ENCODE results near the gene CADPS2.

DNA sequence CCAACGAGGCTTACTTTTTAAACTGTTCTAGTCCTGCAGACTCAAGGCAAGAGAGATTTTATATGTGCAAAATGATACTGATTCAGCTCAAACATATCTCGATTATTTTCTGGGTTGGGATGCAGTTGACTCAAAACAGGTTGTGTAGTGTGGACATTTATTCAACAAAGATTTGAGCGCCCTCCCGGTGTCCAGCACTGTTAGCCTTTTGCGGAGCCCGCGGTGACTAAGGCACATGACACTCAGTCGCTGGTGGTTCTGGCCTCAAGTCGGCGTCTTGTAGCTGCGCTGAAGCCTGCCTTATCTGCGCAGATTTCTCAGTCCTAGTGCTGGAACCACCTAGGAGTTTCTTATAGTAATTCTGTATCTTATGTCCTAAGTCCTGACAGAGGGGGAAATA is 938 bp upstream of the CADPS2 start:
- TF ChIP-seq, protein P1, sequence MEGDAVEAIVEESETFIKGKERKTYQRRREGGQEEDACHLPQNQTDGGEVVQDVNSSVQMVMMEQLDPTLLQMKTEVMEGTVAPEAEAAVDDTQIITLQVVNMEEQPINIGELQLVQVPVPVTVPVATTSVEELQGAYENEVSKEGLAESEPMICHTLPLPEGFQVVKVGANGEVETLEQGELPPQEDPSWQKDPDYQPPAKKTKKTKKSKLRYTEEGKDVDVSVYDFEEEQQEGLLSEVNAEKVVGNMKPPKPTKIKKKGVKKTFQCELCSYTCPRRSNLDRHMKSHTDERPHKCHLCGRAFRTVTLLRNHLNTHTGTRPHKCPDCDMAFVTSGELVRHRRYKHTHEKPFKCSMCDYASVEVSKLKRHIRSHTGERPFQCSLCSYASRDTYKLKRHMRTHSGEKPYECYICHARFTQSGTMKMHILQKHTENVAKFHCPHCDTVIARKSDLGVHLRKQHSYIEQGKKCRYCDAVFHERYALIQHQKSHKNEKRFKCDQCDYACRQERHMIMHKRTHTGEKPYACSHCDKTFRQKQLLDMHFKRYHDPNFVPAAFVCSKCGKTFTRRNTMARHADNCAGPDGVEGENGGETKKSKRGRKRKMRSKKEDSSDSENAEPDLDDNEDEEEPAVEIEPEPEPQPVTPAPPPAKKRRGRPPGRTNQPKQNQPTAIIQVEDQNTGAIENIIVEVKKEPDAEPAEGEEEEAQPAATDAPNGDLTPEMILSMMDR (optimal IDR thresholded peaks at IDR 0.05 in 1 of 3, IDR thresholded peaks at IDR 0.05 in 1 of 3, conservative IDR thresholded peaks at IDR 0.05 in 1 of 3; ENCODE audit: extremely low read depth in 1 of 3, insufficient read depth in 2 of 3, low read length in 3 of 3) = peak in 2 of 3 experiments; percentile 25 to 50
- TF ChIP-seq EZH2 (IDR thresholded peaks at IDR 0.05; ENCODE audit: low read length) = peak; percentile 30

Measured in keratinocyte (primary cell).